ENCODE data around the gene C10orf90.

DNA sequence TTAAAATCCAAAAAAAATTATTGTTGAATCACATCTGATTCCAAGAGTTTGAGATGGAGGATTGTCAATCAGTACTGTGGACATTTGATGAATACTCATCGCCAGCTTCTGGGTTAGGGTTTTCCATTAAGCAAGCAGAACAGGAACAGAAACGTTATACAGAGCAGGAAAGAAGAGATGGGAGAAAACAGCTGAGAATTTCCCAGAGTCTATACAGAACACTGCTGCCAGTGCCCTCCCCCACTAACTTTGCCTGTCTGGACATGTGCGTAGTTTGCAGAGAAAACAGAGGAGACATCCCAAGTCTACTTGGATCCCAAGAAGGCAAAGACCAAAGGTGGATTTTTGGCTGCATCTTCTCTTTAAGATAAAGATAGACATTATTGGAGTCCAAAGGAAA, 19.0 kb downstream of the C10orf90 start:
- no peak for TF ChIP-seq TAF1 (IDR thresholded peaks at IDR 0.05; ENCODE audit: low read depth)
- TF ChIP-seq EP300 (IDR thresholded peaks at IDR 0.05; ENCODE audit: borderline replicate concordance) = no peak
- no peak for TF ChIP-seq ZBTB7A (IDR thresholded peaks at IDR 0.05; ENCODE audit: low read depth)
- TF ChIP-seq FOXM1 (IDR thresholded peaks at IDR 0.05; ENCODE audit: borderline replicate concordance, low read depth) = no peak
- TF ChIP-seq, protein P1, sequence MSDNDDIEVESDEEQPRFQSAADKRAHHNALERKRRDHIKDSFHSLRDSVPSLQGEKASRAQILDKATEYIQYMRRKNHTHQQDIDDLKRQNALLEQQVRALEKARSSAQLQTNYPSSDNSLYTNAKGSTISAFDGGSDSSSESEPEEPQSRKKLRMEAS (IDR thresholded peaks at IDR 0.05) = no peak
- TF ChIP-seq YY1 (IDR thresholded peaks at IDR 0.05; ENCODE audit: low read depth) = no peak
- TF ChIP-seq CREB1 (IDR thresholded peaks at IDR 0.05; ENCODE audit: low read depth) = no peak
- TF ChIP-seq, protein P2, sequence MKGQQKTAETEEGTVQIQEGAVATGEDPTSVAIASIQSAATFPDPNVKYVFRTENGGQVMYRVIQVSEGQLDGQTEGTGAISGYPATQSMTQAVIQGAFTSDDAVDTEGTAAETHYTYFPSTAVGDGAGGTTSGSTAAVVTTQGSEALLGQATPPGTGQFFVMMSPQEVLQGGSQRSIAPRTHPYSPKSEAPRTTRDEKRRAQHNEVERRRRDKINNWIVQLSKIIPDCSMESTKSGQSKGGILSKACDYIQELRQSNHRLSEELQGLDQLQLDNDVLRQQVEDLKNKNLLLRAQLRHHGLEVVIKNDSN (IDR thresholded peaks at IDR 0.05) = no peak
- no peak for TF ChIP-seq CEBPB (IDR thresholded peaks at IDR 0.05)
- no peak for TF ChIP-seq NFIC (IDR thresholded peaks at IDR 0.05)
- TF ChIP-seq TEAD4 (IDR thresholded peaks at IDR 0.05) = no peak

Measured in Ishikawa (cell line).